Psoas muscle (tissue), 8 donors: ENCODE measurements around the gene FBXW7. TPM values are rescaled to one million over a fixed set of nuclear protein-coding genes. Genes with fewer than 3 reads are reported as not detected.

Source experiments
- ATAC-seq, 4 donors: fragments of 200-7000 bp; cut with Tn5 transposase; one replicate each; pipeline ENCODE4 v1.9.1; 2020; ENCODE audit warnings: moderate library complexity in 3 of 4, mild to moderate bottlenecking in 2 of 4
- DNase-seq, 2 donors: peaks; one replicate each; pipeline ENCODE4 v3.0.0-alpha.2; 2020
- H3K27ac ChIP-seq: fragments of 200-600 bp; one replicate; pipeline ENCODE4 v1.8.0; 2022
- H3K27me3 ChIP-seq, 3 donors: fragments of 200-600 bp in 1 of 3; one replicate each; pipeline versions ENCODE4 v1.6.1 to v1.8.0; 2013 to 2022; ENCODE audit warnings: low read length in 2 of 3, mild to moderate bottlenecking in 2 of 3, moderate library complexity in 1 of 3; ENCODE audit not compliant: insufficient read depth in 3 of 3
- H3K36me3 ChIP-seq, 2 donors: fragments of 200-600 bp in 1 of 2; one replicate each; pipeline versions ENCODE4 v1.6.1 to v1.8.0; 2013 to 2022; ENCODE audit warnings: low read depth in 1 of 2, mild to moderate bottlenecking in 1 of 2, moderate library complexity in 1 of 2; ENCODE audit not compliant: insufficient read depth in 1 of 2
- H3K4me1 ChIP-seq: fragments of 200-600 bp; one replicate; pipeline ENCODE4 v1.8.0; 2022
- H3K4me3 ChIP-seq: fragments of 200-600 bp; one replicate; pipeline ENCODE4 v1.8.0; 2022; ENCODE audit warnings: mild to moderate bottlenecking
- H3K9me3 ChIP-seq: fragments of 200-600 bp; one replicate; pipeline ENCODE4 v1.8.0; 2022
- CTCF ChIP-seq: fragments of 200-600 bp; IDR thresholded peaks from one replicate; pipeline ENCODE4 v1.8.0; 2022; ENCODE audit warnings: antibody characterized with exemption
- WGBS, 3 donors: extraction: QIAGEN DNeasy Blood & Tissue Kit; methylation state at CpG; one replicate each; pipeline versions ENCODE4 v1.1.6 to v1.1.7; 2013; 5-methylcytosine and 5-hydroxymethylcytosine counted together
- intact Hi-C, 2 donors: fragments of 100-400 bp; cut with DNase I; formaldehyde crosslinking; loops; one replicate each; pipeline versions ENCODE4 v1.11.0 to v1.14.2; 2022
- polyA plus RNA-seq, 3 donors: library from polyadenylated mRNA; stranded (reverse); fragments of 200-250 nt; gene quantifications; one replicate each; pipeline ENCODE4 v1.2.3, GENCODE V29; 2013
- total RNA-seq, 4 donors: library from RNA; stranded (reverse); fragmentation: NEBNext Ultra II Directional in 2 of 4; extraction: Animal tissue kit (Norgen Biotek cat#: 25700) in 2 of 4; gene quantifications; one replicate each; pipeline versions ENCODE4 v1.2.1 to v1.2.4, GENCODE V29; 2021 to 2023
- donor health status: healthy with polysubstance abuse.
- donor health status: DM: no; HTN: no; CAD: no; lungs with moderate emphysema.
- donor health status: Bipolar disorder and iron deficiency.
- donor health status: healthy.
- donor health status: DM: yes; HTN: yes; CAD: no.
- donor health status: DM: no; HTN: no; CAD: no.
- donor health status: DM: no; HTN: no; CAD: no.
- donor health status: DM: yes; HTN: yes; CAD: no.

The FBXW7 gene
- total and polyA plus RNA-seq, 7 donors, result 9.8 to 41.1 (median 28.7) TPM

DNA sequence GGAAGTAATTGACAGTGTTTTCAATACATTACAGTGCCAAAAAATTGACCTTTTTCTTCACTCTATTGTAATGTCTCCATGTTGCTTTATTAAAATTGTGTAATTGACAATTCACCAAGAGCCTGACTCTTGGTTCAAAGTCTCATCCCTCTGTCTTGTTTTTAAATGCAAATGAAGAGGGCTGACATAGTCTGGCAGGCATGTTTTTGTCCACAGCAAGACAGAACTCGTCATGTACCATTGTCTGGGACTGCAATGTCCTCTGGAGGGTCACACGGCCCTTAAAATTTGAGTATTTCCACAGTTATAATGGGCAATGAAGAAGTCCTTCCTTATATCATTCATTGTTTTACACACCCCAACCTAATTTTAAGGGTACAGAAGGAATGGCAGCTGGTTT, 38.0 kb upstream of the FBXW7 start:
- Histone ChIP-seq H3K4me3 (no peak overlapping the region), H3K27ac (no peak overlapping the region), H3K9me3 (no peaks in the 10 kb centered on the region), H3K27me3 (peaks cover 0 to 4% (median 0%) of the 10 kb centered on the region in 3 donors), H3K4me1 (no peaks in the 10 kb centered on the region), H3K36me3 (no peaks in the 10 kb centered on the region)
- intact Hi-C loops, result no loop called here
- no peak for DNase-seq
- no peak for TF ChIP-seq CTCF
- no peak for ATAC-seq
- 79 to 89% (median 86%) methylated on average over 2 of the region's 2 CpGs for WGBS, 3 donors

GRCh38 chr4:152572417-152573086, 36.7 kb upstream of the FBXW7 start:
- H3K27me3 ChIP-seq, result peaks cover 0 to 4% (median 0%) of the 10 kb centered on the region in 3 donors
- H3K4me1 ChIP-seq, result no peaks in the 10 kb centered on the region
- ATAC-seq (no peak), DNase-seq (no peak)
- 67 to 70% (median 68%) methylated on average over 9 of the region's 9 CpGs for WGBS, 3 donors
- H3K9me3 ChIP-seq, result no peaks in the 10 kb centered on the region
- TF ChIP-seq CTCF, result no peak
- no peak overlapping the region for H3K4me3 ChIP-seq
- H3K36me3 ChIP-seq, result no peaks in the 10 kb centered on the region
- intact Hi-C loops, result no loop called here
- no peak overlapping the region for H3K27ac ChIP-seq

DNA sequence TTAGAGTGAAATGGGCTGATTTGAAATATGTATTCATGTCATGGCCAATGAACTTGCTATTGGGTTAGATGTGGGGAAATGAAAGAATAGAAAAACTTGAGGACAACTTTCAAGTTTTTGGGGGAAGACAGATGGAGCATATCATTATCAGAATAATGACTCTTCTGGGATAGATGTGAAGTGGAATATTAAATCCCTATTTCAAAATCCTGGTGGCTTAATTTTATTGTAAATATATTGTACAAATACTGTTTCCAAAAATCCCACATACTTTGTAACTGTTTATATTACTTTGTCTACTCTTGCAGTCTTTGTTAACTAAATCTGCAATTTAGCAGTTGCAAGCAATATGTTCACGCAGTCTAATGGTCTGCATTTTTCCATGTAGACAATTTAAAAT, 35.9 kb upstream of the FBXW7 start:
- Histone ChIP-seq H3K9me3 (no peaks in the 10 kb centered on the region), H3K27ac (no peak overlapping the region), H3K27me3 (peaks cover 0 to 4% (median 0%) of the 10 kb centered on the region in 3 donors), H3K4me3 (no peak overlapping the region), H3K4me1 (no peaks in the 10 kb centered on the region), H3K36me3 (no peaks in the 10 kb centered on the region)
- ATAC-seq (no peak), DNase-seq (no peak)
- 80 to 94% (median 89%) methylated on average over 1 of the region's 1 CpG for WGBS, 3 donors
- no peak for TF ChIP-seq CTCF
- intact Hi-C loops, result no loop called here

DNA sequence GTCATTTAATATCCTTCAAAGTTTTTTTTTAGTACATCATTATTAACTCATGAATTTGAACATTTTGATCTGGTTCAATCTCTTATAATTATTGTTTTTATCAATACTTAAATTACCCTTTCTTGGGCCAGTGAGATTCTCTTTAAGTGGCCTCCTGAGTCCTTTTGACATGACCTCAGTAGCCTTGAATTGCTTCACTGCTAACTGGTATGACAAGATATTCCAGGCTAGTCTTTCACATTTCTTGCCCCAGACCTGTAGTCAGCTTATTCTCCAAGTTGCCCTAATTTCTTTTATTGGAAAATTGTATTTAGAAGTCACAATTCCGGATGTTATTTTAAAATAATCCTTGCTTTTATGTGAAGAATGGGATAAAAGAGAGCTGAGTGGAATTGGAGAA, 35.4 kb upstream of the FBXW7 start:
- no peak overlapping the region for H3K4me3 ChIP-seq
- WGBS, 3 donors, result 81 to 88% (median 87%) methylated on average over 1 of the region's 1 CpG
- ATAC-seq (no peak), DNase-seq (no peak)
- no peaks in the 10 kb centered on the region for H3K36me3 ChIP-seq
- H3K4me1 ChIP-seq, result no peaks in the 10 kb centered on the region
- H3K9me3 ChIP-seq, result no peaks in the 10 kb centered on the region
- no peak for TF ChIP-seq CTCF
- intact Hi-C loops, result no loop called here
- H3K27ac ChIP-seq, result no peak overlapping the region
- H3K27me3 ChIP-seq, result peaks cover 0 to 4% (median 0%) of the 10 kb centered on the region in 3 donors

- no peak for TF ChIP-seq CTCF
- H3K36me3 ChIP-seq, result no peaks in the 10 kb centered on the region
- no peaks in the 10 kb centered on the region for H3K4me1 ChIP-seq
- H3K27ac ChIP-seq, result no peak overlapping the region
- no peaks in the 10 kb centered on the region for H3K9me3 ChIP-seq
- H3K4me3 ChIP-seq, result no peak overlapping the region
- DNase-seq, result no peak
- H3K27me3 ChIP-seq, result no peaks in the 10 kb centered on the region
- 71 to 92% (median 83%) methylated on average over 6 of the region's 6 CpGs for WGBS, 3 donors
- intact Hi-C loops, result no loop called here
- ATAC-seq, result no peak
Observed at GRCh38 chr4:152565333-152565732, 29.4 kb upstream of the FBXW7 start.
